ENCODE measurements around the gene PKD1.
"Not testable (repeated sequence)": the region's sequence is repeated elsewhere in the genome, so short reads cannot be mapped to it uniquely, and the experiment has no call there.

The PKD1 gene

DNA sequence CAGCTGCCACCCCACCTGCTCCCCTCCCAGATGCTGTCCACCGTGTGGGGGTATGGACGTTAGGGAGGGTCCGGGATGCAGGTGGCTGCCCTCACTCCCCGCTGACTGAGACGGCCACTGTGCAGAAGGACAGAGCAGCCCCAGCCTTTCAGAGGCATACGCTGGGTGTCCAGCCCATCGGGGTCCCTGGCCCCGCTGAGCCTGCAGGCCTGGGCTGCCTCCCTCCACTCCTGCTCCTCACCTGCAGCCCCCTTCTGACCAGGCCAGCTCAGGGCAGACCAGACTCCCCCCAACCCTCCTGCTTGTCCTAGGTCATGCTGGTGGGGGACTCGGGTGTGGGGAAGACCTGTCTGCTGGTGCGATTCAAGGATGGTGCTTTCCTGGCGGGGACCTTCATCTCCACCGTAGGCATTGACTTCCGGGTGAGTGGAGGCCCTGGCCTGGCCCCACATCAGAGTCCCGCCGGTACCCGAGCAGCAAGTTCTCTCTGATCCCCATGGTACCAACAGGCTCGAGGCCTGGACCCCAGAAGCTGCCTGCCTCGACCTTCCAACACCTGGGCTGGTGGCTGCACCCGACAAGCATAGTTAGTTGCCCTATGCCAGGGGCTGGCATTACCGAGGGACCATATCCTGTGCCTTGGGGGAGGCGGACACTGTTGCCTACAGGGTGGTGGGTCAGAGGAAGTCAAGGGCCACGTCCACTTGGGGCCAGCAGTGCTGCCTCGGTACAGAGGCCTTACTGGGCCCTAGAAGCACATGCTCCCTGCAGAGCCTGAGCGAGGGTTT lies 14.1 kb upstream of the PKD1 start:
- no peak for DNase-seq

DNA sequence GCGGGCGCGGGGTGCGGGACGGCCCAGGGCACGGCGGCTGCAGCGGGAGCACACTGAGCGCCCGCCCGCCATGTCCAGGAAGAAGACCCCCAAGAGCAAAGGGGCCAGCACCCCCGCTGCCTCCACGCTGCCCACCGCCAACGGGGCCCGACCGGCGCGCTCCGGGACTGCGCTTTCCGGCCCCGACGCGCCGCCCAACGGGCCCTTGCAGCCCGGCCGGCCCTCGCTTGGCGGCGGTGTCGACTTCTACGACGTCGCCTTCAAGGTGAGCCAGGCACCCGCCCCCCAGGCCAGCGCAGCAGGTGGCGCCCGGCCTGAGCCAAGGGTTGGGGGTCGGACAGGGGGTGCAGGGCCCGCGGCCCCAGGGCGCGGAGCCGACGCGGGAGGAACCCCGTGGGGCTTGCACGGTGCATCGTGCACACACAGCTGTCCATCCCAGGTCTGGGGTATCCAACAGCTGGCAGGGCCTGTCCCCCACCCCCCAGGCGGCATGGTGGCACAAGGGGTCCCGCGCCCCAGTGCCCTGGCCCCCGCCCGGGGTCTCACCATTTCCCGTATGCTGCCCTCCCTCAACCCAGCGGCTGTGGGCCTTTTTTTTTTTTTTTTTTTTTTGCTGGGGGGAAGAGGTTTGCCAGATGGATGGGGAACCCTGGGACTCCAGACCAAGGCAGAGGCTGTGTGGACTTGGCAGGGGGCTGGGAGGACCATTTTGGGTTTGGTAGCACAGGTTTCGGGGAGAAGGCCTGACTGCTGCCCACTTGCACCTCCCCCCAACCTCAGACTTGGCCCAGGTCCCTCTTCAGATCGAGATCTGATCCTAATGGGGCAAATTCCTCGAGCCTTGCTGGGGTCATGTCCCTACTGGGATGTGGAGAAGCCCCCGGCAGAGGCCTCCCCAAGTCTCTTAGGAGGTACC lies 13.3 kb upstream of the PKD1 start:
- no peak for DNase-seq

DNA sequence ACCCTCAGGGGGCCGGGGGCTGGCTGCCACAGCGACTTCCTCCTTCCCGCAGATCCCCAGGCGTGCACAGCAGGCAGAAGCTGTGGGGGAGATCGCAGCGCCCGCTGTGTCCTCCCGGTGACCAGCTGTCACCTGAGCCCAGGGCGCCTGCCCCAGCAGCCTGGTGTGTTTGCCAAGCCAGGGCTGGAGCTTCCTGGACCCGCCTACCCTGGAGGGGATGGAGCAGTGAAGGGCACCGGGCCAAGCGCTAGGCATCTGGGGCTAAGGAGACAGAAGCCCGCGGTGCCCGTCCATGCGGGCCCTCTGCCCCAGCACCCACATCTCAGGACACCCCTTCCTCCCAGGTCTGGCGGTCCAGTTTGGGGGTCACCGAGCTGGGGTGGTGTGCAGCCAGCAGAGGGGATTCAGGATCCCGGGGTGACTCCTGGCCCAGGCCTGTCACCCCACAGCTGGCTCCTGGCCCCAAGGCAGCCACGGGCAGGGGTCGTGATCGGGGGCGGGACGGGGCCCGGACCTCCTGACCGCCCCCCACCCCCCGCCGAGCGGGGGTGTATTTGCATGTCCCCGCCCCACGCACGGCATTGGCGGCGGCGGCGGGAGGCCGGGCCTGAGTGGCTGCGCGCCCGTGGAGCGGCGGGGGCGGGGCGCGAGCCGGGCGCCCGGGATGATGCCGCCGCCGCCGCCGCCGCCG lies 12.4 kb upstream of the PKD1 start, which contains the start of gene RAB26:
RAB26 (plus strand) TSS at position 645 of the 691 bp plus-strand sequence. CDS start 159 bp downstream, outside the sequence.
- DNase-seq = peak; percentile 53

DNA sequence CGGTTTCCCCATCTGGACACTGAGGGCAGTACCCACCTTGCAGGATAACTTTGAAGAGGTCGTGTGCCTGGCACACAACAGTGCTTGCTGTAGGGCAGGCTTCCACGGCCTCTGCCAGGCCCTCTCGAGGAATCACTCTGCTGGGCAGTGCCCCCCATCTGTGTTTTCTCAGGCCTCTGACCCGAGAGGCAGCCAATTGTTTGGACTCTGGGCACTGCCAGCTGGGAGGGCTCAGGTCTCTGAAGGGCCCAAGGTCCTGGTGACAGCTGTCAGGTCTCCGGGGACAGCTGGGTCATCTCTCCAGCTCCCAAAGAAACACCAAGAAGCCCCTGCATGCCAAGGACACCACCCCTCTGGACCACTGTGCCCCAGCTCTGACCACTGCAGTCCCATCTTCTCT lies 11.7 kb upstream of the PKD1 start:
- no peak for DNase-seq

DNA sequence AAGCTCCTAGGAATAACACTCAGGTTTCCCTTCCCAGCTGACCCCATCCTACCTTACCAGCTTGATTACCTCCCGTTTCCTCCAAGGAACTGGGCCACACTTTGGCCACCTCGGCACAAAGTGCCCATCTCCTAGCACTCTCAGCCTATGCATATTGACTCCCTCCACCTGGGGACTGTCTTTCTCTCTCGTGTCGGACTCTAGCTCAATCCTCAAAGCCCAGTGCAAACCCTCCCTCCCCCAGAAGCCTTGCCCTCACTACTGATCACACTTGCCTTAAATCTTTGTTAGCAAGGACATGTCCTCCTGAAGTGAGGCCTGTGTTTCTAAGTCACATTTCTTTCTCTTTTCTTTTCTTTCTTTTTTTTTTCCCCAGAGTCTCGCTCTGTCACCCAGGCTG lies 10.1 kb upstream of the PKD1 start:
- DNase-seq = no peak

DNA sequence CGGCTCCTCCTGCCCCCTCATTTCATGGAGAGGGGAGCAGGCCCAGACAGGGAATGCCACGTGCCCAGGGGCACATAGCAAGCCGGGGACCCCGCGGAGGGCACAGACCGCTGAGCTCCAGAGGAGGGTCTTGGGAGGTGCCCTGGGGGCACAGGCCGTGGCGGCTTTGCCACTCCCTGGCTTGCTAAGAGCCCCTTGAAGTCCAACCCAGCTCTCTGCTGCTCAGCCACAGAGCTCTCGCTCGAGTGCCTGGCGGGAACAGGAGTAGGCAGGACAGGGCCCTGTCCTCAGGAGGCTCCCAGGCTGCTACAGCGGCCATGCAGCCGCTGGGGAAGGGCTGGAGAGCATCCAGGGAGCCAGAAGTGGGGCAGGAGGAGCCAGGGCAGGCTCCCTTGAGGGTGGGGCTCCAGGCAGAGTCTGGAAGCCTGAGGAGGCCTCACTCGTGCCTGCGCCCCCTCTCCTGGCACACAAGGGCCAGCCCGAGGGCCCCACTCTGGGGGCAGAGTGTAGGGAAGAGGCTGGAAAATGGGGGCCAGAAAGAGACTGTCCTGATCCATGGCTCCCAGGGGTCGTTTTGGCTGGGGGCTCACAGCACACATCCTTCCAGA lies 8.3 kb upstream of the PKD1 start:
- DNase-seq = no peak

DNA sequence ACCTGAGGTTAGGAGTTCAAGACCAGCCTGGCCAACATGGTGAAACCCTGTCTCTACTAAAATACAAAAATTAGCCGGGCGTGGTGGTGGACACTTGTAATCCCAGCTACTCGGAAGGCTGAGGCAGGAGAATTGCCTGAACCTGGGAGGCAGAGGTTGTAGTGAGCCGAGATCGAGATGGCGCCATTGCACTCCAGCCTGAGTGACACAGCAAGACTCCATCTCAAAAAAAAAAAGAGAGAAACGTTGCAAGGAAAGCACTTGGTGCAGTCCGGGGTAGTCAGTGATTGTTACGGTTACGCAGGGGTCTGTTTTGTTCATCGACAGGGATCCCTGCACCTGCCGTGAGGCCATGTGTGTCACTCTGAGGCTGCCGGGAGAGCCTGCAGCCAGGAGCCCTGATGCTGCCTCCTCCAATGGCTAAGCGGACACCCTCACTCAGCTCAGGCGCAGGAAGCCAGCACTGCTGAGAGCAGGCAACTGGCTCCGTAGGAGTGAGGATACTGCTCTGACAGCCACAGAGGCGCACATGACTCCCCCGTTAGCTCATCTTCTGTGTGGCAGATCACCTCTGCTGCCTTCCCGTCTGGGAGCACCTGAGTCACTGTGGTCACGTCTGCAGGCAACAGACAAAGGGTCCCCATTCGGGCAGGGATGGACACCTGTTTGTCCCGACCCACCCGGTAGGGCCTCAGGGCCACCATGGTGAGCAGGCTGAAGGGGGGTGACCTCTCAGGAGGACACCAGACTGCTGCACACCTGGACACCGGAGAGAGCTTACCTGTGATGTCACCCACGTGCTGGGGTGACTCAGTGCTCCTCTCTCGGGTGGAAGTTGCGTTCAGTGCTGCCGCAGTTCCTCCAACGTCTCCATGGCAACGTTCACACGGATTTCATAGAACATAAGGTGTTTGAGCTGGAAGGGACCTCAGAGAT lies 7.5 kb upstream of the PKD1 start:
- no peak for DNase-seq

DNA sequence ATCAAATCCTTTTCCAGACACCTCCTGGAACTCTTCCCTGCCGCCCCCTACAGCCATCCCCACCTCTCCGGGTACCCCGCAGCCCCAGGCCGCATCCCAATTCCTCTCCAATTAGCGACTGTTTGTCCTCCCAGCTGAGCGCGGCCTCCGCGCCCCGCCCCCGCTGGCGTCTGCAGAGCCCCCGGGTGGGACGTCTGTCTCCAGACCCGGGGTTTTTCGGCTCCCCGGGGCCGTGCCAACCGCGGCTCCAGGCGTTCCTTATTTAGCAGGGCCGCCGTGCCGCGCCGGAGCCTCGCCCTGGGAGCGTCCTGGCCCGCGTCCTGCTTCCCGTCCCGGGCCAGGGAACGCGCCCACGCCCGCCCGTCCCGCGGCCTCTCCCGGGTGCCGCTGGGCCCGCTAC lies 627 bp downstream of the PKD1 start:
- not testable (repeated sequence) for DNase-seq

DNA sequence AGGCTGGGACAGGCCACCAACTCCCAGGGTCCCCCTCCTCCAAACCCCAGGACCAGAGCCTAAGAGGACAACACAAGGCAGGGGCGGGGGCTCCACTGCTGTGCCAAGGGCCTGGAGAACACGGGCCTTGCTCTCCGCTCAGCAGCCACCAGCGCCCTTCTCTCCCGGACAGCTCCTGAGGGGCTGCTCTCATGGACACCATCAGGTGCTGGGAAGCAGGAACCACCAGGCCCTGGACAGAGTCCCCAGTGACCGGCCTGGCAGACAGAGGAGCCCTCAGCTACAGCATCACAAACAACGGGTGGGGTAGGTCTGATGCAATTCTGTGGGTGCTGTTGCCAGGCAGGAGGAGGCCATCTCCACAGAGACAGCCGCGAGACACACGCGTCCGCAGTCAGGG lies 1.9 kb downstream of the PKD1 start:
- DNase-seq = not testable (repeated sequence)

DNA sequence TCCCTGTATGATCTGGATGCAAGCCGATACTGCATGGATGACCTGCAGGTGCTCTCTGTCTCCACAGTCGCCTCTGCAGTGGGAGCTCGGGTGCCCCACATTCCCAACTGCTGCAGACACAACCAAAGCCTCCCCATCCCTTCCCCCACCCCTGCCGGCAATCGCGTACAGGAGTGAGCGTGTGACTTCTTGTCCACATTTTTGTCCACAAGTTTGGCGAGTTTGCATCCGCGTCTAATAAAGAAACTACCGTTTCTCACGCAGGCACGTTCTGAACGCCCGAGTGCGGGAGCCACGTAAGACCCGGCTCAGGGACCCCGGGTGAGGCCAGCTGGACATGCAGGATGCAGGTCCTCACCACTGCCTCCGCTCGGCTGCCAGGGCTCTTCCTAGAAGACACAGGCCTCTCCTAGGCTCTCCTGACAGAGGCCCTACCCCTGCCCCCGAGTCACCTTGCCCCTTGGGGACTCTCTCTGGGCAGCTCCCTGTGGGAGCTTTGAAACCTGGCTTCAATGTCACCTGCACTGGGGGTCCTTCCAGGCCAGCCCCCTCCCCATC lies 5.7 kb downstream of the PKD1 start:
- not testable (repeated sequence) for DNase-seq

DNA sequence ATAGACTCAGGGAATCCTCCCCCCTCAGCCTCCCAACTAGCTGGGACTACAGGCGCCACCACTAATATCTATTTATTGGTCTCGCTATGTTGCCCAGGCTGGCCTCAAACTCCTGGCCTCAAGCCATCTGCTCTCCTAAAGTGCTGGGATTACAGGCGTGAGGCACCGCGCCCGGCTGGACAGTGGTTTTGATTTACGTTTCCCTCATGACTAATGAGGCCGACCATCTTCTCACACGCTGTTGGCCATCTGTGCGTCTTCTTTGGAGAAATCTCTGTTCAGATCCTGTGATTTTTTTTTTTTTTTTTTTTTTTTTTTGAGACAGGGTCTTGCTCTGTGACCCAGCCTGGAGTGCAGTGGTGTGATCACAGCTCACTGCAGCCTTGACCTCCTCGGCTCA lies 6.4 kb downstream of the PKD1 start:
- DNase-seq = peak; percentile 40

DNA sequence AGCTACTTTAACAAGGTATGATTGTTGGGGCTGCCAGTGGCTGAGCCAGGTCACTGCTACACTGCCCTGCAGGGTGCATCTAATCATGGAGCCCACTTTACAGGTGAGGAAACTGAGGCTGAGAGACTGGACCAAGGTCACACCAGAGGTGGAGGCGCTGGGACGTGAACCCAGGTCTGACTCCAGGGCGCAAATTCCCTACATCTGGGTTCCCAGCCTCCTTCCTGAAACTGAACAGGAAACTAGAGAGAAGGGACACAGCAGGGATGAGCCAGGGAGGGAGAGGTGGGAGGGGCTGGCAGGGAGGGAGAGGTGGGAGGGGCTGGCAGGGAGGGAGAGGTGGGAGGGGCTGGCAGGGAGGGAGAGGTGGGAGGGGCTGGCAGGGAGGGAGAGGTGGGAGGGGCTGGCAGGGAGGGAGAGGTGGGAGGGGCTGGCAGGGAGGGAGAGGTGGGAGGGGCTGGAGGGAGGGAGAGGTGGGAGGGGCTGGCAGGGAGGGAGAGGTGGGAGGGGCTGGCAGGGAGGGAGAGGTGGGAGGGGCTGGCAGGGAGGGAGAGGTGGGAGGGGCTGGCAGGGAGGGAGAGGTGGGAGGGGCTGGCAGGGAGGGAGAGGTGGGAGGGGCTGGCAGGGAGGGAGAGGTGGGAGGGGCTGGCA lies 7.9 kb downstream of the PKD1 start:
- peak; percentile 75 for DNase-seq

DNA sequence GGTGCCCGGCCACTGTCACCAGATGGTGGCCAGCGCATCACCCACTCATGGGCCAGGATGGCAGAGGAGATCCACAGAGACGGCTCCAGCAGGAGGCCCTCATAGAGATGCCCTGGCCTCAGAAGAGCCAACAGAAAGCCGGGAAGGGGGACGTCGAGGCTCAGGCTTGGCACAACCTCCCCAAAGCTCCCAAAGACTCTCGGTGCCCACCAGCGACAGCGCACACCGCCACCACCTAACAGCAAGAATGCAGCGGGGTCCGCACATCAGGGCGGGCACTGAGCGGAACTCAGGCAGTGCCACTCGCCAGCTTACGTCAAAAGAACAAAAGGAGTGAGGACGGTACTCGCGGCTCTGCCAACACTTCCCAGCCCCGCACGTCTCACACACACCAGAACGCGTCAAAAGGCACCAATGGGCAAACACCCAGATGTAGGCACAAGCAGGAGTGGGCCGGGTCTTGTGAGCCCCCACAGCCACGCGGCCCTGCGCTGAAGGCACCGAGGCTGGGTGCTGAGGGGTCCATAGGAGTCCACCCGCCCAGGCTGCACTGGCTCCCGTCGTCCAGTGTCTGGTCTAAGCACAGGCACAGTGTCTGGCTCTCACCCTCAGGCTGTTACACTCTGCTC lies 8.7 kb downstream of the PKD1 start:
- DNase-seq = not testable (repeated sequence)

DNA sequence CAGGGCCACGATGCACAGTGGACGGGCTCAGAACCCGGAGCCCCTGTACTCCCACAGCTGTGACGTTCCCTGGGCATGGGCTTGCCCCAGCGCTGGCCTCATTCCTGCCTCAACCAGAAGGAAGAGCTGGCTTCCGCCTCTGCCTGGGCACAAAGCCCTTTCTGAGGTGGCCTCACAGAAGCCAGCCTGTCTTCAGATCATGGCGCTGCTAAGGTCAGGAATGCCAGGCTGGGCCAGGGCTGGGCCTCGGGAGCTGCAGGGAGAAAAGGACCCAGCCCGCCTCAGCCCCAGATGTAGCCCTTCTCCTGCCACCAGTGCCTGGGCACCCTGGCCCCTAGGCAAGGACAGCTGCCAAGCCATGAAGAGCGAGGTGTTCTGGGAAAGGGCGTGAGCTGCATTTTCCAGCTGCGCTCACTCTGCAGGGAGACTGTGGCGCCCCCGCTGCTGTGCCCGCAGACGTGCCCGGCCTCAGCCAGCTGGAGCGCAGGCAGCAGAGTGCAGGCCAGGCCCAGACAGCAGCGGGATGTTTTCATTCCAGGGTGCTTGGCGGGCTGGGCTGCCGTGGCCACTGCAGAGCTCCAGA lies 9.4 kb downstream of the PKD1 start:
- not testable (repeated sequence) for DNase-seq

DNA sequence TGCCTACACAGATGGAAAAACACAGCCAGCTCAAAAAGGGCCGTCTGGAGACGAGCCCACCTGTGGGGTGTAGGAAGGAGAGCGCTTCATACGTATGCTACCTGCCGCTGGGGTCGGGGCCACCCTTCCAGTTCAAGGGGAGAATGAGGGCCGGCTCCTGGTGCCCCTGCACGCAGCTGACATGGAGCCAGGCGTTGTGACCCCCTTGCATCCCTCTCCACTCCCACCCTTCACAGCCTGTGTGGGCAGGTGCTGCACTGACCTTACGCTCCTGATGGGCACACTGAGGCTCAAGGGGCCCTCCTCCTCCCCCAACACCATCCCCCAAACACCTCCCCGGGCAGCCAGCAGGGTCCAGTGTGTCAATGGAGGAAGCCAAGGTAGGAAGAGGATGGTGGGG lies 10.1 kb downstream of the PKD1 start:
- not testable (repeated sequence) for DNase-seq

DNA sequence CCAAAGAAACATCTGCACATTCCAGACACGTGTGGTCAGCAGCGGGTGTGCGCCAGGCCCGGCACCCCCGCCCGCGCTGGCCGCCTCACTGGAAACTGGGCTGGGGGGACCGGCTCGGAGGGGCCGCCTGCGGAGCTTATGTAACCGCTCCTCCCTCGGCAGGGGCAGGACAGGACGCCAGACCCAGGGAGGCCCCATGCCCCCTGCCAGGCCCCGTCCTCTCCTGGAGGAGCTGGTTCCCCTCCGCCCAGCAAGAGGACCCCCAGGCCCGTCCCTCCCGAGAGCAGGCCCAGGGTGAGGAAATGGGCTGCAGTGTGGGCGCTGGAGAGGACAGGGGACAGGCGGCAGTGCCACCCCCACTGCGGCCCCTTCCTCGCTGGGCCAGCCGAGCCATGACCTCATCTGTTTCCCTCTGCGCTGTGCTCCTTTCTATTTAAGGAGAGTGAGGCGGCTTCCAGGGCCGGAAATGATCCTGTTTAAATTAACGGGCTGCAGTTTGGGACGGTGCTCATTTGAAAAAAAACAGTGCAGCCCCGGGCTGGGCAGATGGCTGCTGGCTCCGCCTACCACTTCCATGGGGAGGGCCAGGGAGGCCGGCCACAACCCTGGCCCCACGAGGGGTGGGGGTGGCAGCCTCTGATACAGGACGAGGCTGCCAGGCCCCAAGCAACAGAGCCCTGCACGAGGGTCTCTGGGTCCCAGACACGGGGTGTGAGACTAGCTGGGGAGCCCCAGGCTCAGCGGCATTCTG lies 10.8 kb downstream of the PKD1 start:
- peak; percentile 90 for DNase-seq

DNA sequence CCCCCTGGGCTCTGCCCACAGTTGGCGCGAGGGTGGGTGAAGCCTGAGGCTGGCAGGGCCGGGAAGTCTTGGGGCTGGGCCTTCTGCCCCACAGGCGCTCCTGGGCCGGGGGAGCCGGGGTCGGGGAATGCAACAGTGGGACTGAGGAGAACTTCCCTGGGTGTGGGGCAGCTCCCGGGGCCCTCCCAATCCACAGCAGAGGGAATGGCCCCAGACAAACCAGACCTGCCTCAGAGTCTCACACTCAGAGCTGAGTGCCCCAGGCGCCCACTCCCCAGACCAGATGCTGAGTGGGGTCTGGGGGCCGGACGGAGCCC lies 11.4 kb downstream of the PKD1 start:
- DNase-seq = not testable (repeated sequence)

DNA sequence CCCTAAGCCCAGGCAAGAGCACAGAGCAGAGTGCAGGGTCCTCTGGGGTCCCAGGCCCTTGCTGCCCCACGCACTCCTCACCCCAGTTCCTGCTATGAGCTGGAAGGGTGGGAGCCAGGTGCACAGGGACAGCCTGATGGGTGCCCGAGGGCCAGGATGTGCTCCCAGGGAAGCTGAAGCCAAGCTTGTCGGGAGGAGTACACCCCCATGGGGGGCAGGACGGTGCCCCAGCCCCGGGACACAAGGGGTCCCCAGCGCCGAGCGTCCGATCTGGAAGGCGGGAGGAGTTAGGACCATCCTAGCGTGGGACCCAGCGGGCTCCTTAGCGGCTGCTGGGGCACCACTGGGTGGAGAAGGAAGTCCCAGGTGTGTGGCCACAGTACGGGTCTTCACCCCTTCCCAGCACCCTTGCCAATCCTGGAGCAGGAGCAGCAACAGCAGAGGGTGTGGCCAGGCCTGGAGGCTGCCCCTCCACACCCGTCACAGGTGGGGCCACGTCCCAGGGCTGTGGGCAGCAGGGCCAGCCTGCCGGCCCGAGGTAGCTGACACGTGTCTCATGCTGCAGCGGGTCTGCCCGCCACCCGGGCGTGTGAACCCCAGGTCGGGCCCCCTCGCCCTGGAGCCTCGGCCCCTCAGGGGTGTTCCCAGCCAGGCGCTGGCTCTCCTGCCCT lies 11.9 kb downstream of the PKD1 start:
- not testable (repeated sequence) for DNase-seq
